MM.1S (cell line): ENCODE results near the gene C19orf44.
"Not testable (repeated sequence)": the region's sequence is repeated elsewhere in the genome, so short reads cannot be mapped to it uniquely, and the experiment has no call there.

ENCODE experiments used
- DNase-seq: peaks from one replicate; pipeline ENCODE4 v3.0.0-alpha.2; 2015
- H2AFZ ChIP-seq: fragments of 300-600 bp; sonication (generic); 2 replicates; pipeline ENCODE4 v1.6.0; 2016; ENCODE audit warnings: antibody characterized with exemption, low read length
- H3F3A ChIP-seq: fragments of 300-600 bp; sonication (generic); 2 replicates; pipeline ENCODE4 v1.6.1; 2016; ENCODE audit warnings: mild to moderate bottlenecking, antibody characterized with exemption, low read length, moderate library complexity, mixed read lengths; ENCODE audit not compliant: insufficient read depth
- H3K27ac ChIP-seq: fragments of 300-600 bp; sonication (generic); 2 replicates; pipeline ENCODE4 v1.5.1; 2016; ENCODE audit warnings: mild to moderate bottlenecking, low read length
- H3K27me3 ChIP-seq: fragments of 300-600 bp; sonication (generic); replicated peaks from 2 replicates; pipeline ENCODE4 v1.6.0; 2016; ENCODE audit warnings: low read length; ENCODE audit not compliant: insufficient read depth
- H3K36me3 ChIP-seq: fragments of 300-600 bp; sonication (generic); replicated peaks from 2 replicates; pipeline ENCODE4 v1.6.1; 2016; ENCODE audit warnings: mild to moderate bottlenecking, low read length, mixed read lengths; ENCODE audit not compliant: insufficient read depth
- H3K4me1 ChIP-seq: fragments of 300-600 bp; sonication (generic); 2 replicates; pipeline ENCODE4 v1.6.1; 2016; ENCODE audit warnings: low read length, mixed read lengths
- H3K4me2 ChIP-seq: fragments of 300-600 bp; sonication (generic); 2 replicates; pipeline ENCODE4 v1.6.0; 2016; ENCODE audit warnings: low read depth, low read length
- H3K4me3 ChIP-seq: fragments of 300-600 bp; sonication (generic); 2 replicates; pipeline ENCODE4 v1.5.1; 2016; ENCODE audit warnings: low read length, mixed read lengths
- H3K79me2 ChIP-seq: fragments of 300-600 bp; sonication (generic); 2 replicates; pipeline ENCODE4 v1.6.1; 2016; ENCODE audit warnings: mixed run types, low read length, mixed read lengths
- H3K9ac ChIP-seq: fragments of 300-600 bp; sonication (generic); 2 replicates; pipeline ENCODE4 v1.6.1; 2016; ENCODE audit warnings: low read length, mixed read lengths
- H3K9me2 ChIP-seq: fragments of 300-600 bp; sonication (generic); replicated peaks from 2 replicates; pipeline ENCODE4 v1.6.1; 2016; ENCODE audit warnings: mild to moderate bottlenecking, low read length, mixed read lengths; ENCODE audit not compliant: insufficient read depth
- H3K9me3 ChIP-seq: fragments of 300-600 bp; sonication (generic); replicated peaks from 2 replicates; pipeline ENCODE4 v1.6.1; 2016; ENCODE audit warnings: mild to moderate bottlenecking, low read length, mixed read lengths; ENCODE audit not compliant: insufficient read depth
- H4K20me1 ChIP-seq: fragments of 300-600 bp; sonication (generic); 2 replicates; pipeline ENCODE4 v1.6.1; 2016; ENCODE audit warnings: mild to moderate bottlenecking, low read length, moderate library complexity, mixed read lengths; ENCODE audit not compliant: insufficient read depth
- EZH2 ChIP-seq: fragments of 300-600 bp; sonication (generic); optimal IDR thresholded peaks from 2 replicates; pipeline ENCODE3; 2017; ENCODE audit warnings: low read depth, mild to moderate bottlenecking, antibody characterized with exemption, low read length, mixed read lengths
- EZH2phosphoT487 ChIP-seq: fragments of 300-600 bp; sonication (generic); IDR thresholded peaks from 2 replicates; pipeline ENCODE4 v1.6.1; 2018; ENCODE audit warnings: antibody characterized with exemption, low read length
- TF ChIP-seq, protein P1 (sequence below): fragments of 300-600 bp; sonication (generic); IDR thresholded peaks from 2 replicates; pipeline ENCODE4 v1.5.1; 2016; ENCODE audit warnings: antibody characterized with exemption, low read length, mixed read lengths

The C19orf44 gene

DNA sequence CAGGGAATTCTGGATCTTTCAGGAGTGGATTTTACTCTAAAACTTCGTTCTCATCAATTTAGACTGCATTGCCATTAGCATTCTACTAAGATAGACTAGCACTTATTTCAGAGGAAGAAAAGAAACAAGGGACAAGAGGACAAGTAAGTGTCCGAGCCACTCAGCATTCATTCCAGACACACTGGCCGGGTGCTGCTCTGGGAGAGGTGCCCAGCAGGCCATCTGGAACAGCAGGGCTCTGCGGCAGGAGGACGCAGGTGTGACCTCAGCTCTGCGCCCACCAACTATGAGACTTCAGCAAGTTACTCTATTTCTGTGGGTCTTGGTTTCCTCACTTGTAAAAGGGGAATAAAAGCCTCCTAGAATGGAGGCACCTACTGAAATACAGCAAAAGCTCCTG is 28.6 kb upstream of the C19orf44 start:
- TF ChIP-seq EZH2phosphoT487 (no peak), EZH2 (no peak)
- TF ChIP-seq, protein P1, sequence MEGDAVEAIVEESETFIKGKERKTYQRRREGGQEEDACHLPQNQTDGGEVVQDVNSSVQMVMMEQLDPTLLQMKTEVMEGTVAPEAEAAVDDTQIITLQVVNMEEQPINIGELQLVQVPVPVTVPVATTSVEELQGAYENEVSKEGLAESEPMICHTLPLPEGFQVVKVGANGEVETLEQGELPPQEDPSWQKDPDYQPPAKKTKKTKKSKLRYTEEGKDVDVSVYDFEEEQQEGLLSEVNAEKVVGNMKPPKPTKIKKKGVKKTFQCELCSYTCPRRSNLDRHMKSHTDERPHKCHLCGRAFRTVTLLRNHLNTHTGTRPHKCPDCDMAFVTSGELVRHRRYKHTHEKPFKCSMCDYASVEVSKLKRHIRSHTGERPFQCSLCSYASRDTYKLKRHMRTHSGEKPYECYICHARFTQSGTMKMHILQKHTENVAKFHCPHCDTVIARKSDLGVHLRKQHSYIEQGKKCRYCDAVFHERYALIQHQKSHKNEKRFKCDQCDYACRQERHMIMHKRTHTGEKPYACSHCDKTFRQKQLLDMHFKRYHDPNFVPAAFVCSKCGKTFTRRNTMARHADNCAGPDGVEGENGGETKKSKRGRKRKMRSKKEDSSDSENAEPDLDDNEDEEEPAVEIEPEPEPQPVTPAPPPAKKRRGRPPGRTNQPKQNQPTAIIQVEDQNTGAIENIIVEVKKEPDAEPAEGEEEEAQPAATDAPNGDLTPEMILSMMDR: no peak
- H3K79me2 ChIP-seq: peaks cover 90% of the 10 kb centered on the region

GRCh38 chr19:16470541-16470910 is 25.7 kb upstream of the C19orf44 start:
- 0 out of 2 replicates have a peak, but pooled peaks cover 5% of the 10 kb centered on the region for H4K20me1 ChIP-seq
- TF ChIP-seq EZH2 (no peak), EZH2phosphoT487 (no peak)
- TF ChIP-seq, protein P1: no peak
- no peak for DNase-seq
- H3K9me2 ChIP-seq: no peaks in the 10 kb centered on the region
- H3K4me1 ChIP-seq: peaks cover 6% of the 10 kb centered on the region; the same call in 1 of the 2 replicates
- H3K4me2 ChIP-seq: peak overlapping the region; percentile 96
- no peaks in the 10 kb centered on the region for H3F3A ChIP-seq
- peak overlapping the region; percentile 71 for H3K4me3 ChIP-seq
- no peak overlapping the region for H2AFZ ChIP-seq
- peaks cover 60% of the 10 kb centered on the region for H3K79me2 ChIP-seq
- no peaks in the 10 kb centered on the region for H3K36me3 ChIP-seq
- no peaks in the 10 kb centered on the region for H3K27me3 ChIP-seq
- no peak overlapping the region for H3K27ac ChIP-seq
- peak overlapping the region; percentile 81; the same call in 1 of the 2 replicates for H3K9ac ChIP-seq
- no peaks in the 10 kb centered on the region for H3K9me3 ChIP-seq

More for the DNA sequence above, 28.6 kb upstream of the C19orf44 start:
- Histone ChIP-seq H3K4me3 (no peak overlapping the region), H3K9me2 (no peaks in the 10 kb centered on the region), H2AFZ (no peak overlapping the region), H3K4me1 (peaks cover 6% of the 10 kb centered on the region; the same call in 1 of the 2 replicates), H3K27ac (no peak overlapping the region), H3F3A (no peaks in the 10 kb centered on the region), H3K27me3 (no peaks in the 10 kb centered on the region), H3K4me2 (no peak overlapping the region), H4K20me1 (0 out of 2 replicates have a peak, but pooled peaks cover 12% of the 10 kb centered on the region), H3K9ac (no peak overlapping the region), H3K9me3 (no peaks in the 10 kb centered on the region), H3K36me3 (no peaks in the 10 kb centered on the region)
- no peak for DNase-seq

DNA sequence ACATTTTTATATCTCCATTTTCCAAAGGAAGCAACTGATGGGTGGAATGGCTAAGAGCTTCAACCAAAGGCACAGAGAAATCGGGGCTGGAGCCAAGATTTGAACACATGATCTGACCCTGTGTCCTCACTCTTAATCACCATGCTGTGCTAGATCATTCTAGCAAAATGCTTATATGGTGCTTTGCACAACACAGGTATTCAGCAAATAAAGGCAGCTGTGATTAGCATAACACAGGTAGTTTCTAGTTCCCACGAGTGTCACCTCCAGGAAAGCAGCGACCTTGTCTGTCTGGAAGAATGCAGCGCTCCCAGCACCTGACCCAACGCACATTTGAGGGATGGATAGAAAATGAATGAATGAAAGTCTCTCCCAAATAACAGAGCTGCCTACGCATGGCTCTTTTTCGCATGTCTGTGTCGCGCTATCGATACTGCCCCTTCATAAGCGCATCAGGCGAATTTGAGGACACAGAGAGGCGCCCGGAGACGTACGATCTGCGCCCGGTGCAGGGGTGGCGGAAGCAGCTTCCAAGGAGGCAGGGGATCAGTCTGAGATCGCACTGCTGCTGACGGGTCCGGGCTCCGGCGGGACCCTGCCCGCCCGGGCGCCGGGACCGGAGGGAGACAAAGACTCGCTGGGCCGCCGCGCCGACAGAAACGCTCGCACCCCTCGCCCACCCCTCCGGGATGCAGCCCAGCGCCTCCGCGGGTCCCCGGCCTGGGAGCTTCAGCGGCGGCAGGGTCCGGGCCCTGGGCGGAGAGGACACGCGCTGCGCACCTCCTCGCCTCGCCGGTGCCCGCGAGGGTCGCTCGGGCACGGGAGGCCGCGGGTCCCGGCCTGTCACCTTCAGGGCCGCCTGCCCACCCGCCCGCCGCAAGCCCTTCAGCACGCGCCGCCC is 25.0 kb upstream of the C19orf44 start:
- H3F3A ChIP-seq: no peaks in the 10 kb centered on the region
- peaks cover 6% of the 10 kb centered on the region; the same call in 1 of the 2 replicates for H3K4me1 ChIP-seq
- 0 out of 2 replicates have a peak, but pooled peaks cover 5% of the 10 kb centered on the region for H4K20me1 ChIP-seq
- peak overlapping the region; percentile 96 for H3K4me2 ChIP-seq
- H3K4me3 ChIP-seq: peak overlapping the region; percentile 71
- peak overlapping the region; percentile 24; the same call in 1 of the 2 replicates for H3K27ac ChIP-seq
- H3K79me2 ChIP-seq: peaks cover 54% of the 10 kb centered on the region
- H3K9me3 ChIP-seq: no peaks in the 10 kb centered on the region
- peak overlapping the region; percentile 81 for H3K9ac ChIP-seq
- TF ChIP-seq, protein P1: no peak
- TF ChIP-seq EZH2 (no peak), EZH2phosphoT487 (no peak)
- peak; percentile 35 for DNase-seq
- H2AFZ ChIP-seq: peak overlapping the region; percentile 6; the same call in 1 of the 2 replicates
- no peaks in the 10 kb centered on the region for H3K27me3 ChIP-seq
- no peaks in the 10 kb centered on the region for H3K36me3 ChIP-seq
- H3K9me2 ChIP-seq: no peaks in the 10 kb centered on the region

- DNase-seq, H3K9me3 ChIP-seq, H3K9me2 ChIP-seq, H3K27me3 ChIP-seq, H4K20me1 ChIP-seq, H3F3A ChIP-seq, H3K4me1 ChIP-seq, H3K27ac ChIP-seq, H3K36me3 ChIP-seq: not testable (repeated sequence)
- H2AFZ ChIP-seq: peak overlapping the region; percentile 99
- H3K9ac ChIP-seq: peak overlapping the region; percentile 84; the same call in 1 of the 2 replicates
- H3K79me2 ChIP-seq: peaks cover 40% of the 10 kb centered on the region
- H3K4me2 ChIP-seq: peak overlapping the region; percentile 100
- peak overlapping the region; percentile 94 for H3K4me3 ChIP-seq
These were observed 23.7 kb upstream of the C19orf44 start for GRCh38 chr19:16472559-16472899.
